Hair follicle dermal papilla cell (primary cell): Measurements from ENCODE around the gene DMRTC1. TPM values are rescaled to one million over a fixed set of nuclear protein-coding genes. Genes with fewer than 3 reads are reported as not detected.

ENCODE experiments used
- total RNA-seq: library from RNA; depleted of rRNA; stranded (reverse); fragments of >200 nt; gene quantifications from 2 replicates; pipeline ENCODE4 v1.2.3, GENCODE V29; 2012

The DMRTC1 gene, protein sequence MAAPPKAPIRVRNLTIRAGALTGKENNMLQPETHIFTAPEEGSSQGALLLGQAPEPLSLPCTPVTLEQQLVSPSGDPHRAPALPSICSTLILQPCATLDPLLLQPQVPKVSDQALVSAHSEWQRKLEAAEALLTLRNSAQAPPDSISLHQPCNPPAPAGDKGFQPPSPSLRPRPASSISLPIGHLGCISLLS
- total RNA-seq = not detected in 2 replicates

DNA sequence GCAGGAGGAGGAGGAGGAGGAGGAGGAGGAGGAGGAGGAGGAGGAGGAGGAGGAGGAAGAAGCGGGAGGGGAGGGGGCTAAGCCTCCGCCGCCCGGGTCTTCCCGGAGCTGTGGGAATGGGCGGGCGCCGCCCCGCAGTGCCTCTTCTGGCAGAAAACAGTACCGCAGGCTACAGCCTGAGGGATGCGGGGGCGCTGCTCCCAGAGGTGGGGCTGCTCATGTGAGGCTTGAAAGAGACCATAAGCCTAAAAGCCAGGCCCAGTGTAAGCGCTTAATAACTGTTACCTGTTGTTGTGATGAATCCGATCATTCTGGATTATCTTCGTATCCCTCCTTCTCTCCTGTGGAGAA lies at the start of gene DMRTC1:
Gene DMRTC1, minus strand, starts transcription at position 19 of the 351 bp plus-strand sequence. CDS start 68,143 bp downstream, outside the sequence.

DNA sequence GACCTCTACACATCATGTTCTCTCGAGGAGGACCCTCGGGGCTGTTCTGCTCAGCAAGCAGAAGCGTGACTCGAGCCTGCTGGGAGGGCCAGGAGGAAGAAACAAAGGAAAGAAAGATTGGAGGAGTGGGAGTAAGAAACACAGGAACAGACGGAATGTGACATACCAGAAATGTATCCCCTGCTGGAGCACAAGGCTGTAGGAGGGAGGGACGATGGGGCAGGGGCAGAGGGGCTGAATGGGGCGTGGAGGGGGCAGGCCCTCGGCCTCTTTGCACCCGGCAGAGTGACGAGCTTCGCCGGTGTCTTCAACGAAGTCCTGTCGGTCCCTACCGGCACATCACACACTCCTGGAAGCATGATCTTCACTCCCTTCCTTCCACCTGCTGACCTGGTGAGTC lies 5.7 kb downstream of the DMRTC1 start, which contains the start of gene FAM236A:
Gene FAM236A, plus strand, starts transcription at position 301 of the 400 bp plus-strand sequence. Its CDS starts 57 bp downstream, at position 358.

DNA sequence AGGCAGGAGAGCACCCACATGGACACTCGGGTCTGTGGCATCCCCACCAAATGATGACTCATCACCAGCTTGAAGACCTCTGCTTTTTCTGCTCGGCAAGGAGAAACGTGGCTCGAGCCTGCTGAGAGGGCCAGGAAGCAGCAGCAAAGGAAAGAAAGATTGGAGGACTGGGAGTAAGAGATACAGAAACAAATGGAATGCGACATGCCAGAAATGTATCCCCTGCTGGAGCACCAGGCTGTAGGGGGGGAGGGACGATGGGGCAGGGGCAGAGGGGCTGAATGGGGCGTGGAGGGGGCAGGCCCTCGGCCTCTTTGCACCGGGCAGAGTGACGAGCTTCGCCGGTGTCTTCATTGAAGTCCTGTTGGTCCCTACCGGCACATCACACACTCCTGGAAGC lies 31.3 kb downstream of the DMRTC1 start, which contains the start of gene FAM236C:
Gene FAM236C, plus strand, starts transcription at position 301 of the 400 bp plus-strand sequence. CDS start 100 bp downstream, outside the sequence.

Other genes with a start within 250 kb of the DMRTC1 start
- gene PHKA1, start 229.5 kb downstream of the DMRTC1 start, total RNA-seq = 1.8 and 4.5 TPM in 2 replicates
- not detected in 2 replicates for gene DMRTC1B, start 166.9 kb downstream of the DMRTC1 start, total RNA-seq
- gene FAM236B, start 161.2 kb downstream of the DMRTC1 start, total RNA-seq = not detected in 2 replicates
- gene FAM236D, start 135.6 kb downstream of the DMRTC1 start, total RNA-seq = not detected in 2 replicates
- gene FAM236C, start 31.2 kb downstream of the DMRTC1 start, total RNA-seq = not detected in 2 replicates
- gene FAM236A, start 5.6 kb downstream of the DMRTC1 start, total RNA-seq = not detected in 2 replicates
- gene PABPC1L2B, start 59.1 kb upstream of the DMRTC1 start, total RNA-seq = not detected in 2 replicates
- not detected in 2 replicates for gene PABPC1L2A, start 135.7 kb upstream of the DMRTC1 start, total RNA-seq